Measurements from ENCODE around the gene MGMT. TPM values are rescaled to one million over a fixed set of nuclear protein-coding genes. Genes with fewer than 3 reads are reported as not detected.

The MGMT gene
- total and polyA plus RNA-seq, 9 of the 15 experiments (the other 6 are each of a cell fraction or from before 2014, with no cell fraction given), result 0.03 to 0.29 (median 0.11) TPM; not detected in 4

DNA sequence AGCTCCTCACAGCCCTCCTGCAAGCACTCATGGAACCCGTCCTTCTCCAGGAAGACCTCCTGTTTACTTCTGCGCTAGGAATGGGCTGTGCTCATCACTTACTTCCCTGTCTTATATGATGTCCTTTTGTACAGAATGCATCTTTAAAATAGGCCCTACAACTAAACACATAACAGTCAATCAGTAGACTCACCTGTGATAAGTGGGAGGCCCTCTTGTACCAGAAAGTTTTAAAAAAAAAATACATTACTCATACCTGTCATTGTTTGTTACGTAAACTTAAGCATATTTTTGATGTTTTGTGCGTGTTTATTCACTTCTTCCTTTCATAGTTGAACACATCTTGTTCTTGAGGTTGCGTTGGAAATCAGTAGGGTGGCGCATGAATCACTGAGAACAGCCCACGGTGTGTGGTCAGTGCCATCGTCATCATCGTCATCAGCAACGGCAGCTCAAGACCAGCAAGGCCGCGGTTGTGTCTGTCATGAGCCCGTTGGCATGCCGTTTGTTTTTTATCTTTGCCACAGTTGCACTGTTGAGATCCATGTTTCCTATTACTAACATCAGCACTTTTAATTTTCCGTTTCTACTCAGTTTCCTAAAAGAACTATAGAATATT lies 232.8 kb downstream of the MGMT start:
- Histone ChIP-seq H4K20me1 (replicated peaks; ENCODE audit: control insufficient read depth, insufficient read depth, low read length) (no peaks in the 10 kb centered on the region), H3K27me3 (ENCODE audit: control insufficient read depth in 2 of 2, insufficient read depth in 2 of 2, low read length in 2 of 2) (peaks cover 0 to 29% of the 10 kb centered on the region in 2 experiments; a peak in 3 of 5 replicates), H2AFZ (ENCODE audit: low read depth, low read length) (no peak overlapping the region), H3K36me3 (ENCODE audit: control insufficient read depth, insufficient read depth, low read length) (no peaks in the 10 kb centered on the region), H3K27ac (ENCODE audit: extremely low read depth, low read depth, low read length) (no peak overlapping the region), H3K9me1 (ENCODE audit: control insufficient read depth, insufficient read depth, low read length) (no peaks in the 10 kb centered on the region), H3K9ac (ENCODE audit: insufficient read depth in 1 of 2, low read depth in 2 of 2, low read length in 2 of 2) (no peak overlapping the region), H3K4me1 (replicated peaks in 1 of 2; ENCODE audit: control insufficient read depth in 2 of 2, insufficient read depth in 2 of 2, low read length in 2 of 2) (no peaks in the 10 kb centered on the region), H3K4me2 (ENCODE audit: insufficient read depth, low read length) (no peak overlapping the region), H3K4me3 (no peak overlapping the region), H3K9me3 (replicated peaks; ENCODE audit: control insufficient read depth, insufficient read depth, low read depth, low read length) (no peaks in the 10 kb centered on the region), H3K79me2 (ENCODE audit: control insufficient read depth, insufficient read depth, low read length) (no peaks in the 10 kb centered on the region)
- TF ChIP-seq HDAC8 (tag; IDR thresholded peaks at IDR 0.05), result no peak
- in situ Hi-C loops (cut with MboI) (no loop called here), intact Hi-C loops (cut with micrococcal nuclease) (no loop called here)
- ChIA-PET POLR2A (no interaction called here), CTCF (ENCODE audit: low intra/inter-chr PET ratio) (no interaction called here)
- BruUV-seq (replicated peaks), result no TSS peak
- 1% methylated on average over 14 of the region's 15 CpGs for WGBS (ENCODE audit: insufficient coverage, low coverage, missing lambda C conversion rate)
- DNase-seq (ENCODE audit: extremely low read depth in 1 of 4, low spot score in 3 of 4), result no peak
- no peak for ATAC-seq
- no peak for FAIRE-seq

DNA sequence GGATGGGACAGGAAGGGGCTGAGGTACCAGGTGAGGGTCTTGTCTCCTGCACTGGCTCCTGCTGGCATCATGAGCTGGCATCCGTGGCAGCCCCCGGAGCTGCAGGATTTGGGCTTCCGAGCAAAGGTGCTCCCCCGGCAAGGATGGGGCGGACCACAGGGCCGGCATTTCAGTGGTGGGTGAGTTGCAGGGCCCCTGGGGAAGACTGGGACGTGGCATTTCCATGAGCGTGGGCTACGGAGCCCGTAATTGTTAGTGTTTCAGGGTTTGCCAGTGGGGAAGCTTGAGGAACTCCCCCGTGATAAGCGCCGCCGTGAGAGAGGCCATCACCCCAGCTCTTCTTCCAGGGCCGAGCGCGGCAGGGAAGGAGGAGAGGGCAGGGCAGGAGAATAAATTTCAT lies 235.6 kb downstream of the MGMT start:
- DNase-seq (ENCODE audit: extremely low read depth in 1 of 4, low spot score in 3 of 4) (no peak), ATAC-seq (no peak), FAIRE-seq (no peak)
- Histone ChIP-seq H4K20me1 (replicated peaks; ENCODE audit: control insufficient read depth, insufficient read depth, low read length) (no peaks in the 10 kb centered on the region), H3K4me2 (ENCODE audit: insufficient read depth, low read length) (no peak overlapping the region), H3K27me3 (ENCODE audit: control insufficient read depth in 2 of 2, insufficient read depth in 2 of 2, low read length in 2 of 2) (peaks cover 3 to 52% of the 10 kb centered on the region in 2 experiments; a peak in 3 of 5 replicates), H3K9me1 (ENCODE audit: control insufficient read depth, insufficient read depth, low read length) (no peaks in the 10 kb centered on the region), H3K9me3 (replicated peaks; ENCODE audit: control insufficient read depth, insufficient read depth, low read depth, low read length) (no peaks in the 10 kb centered on the region), H3K27ac (ENCODE audit: extremely low read depth, low read depth, low read length) (no peak overlapping the region), H2AFZ (ENCODE audit: low read depth, low read length) (no peak overlapping the region), H3K4me3 (no peak overlapping the region), H3K9ac (ENCODE audit: insufficient read depth in 1 of 2, low read depth in 2 of 2, low read length in 2 of 2) (no peak overlapping the region), H3K36me3 (ENCODE audit: control insufficient read depth, insufficient read depth, low read length) (no peaks in the 10 kb centered on the region), H3K79me2 (ENCODE audit: control insufficient read depth, insufficient read depth, low read length) (no peaks in the 10 kb centered on the region), H3K4me1 (replicated peaks in 1 of 2; ENCODE audit: control insufficient read depth in 2 of 2, insufficient read depth in 2 of 2, low read length in 2 of 2) (no peaks in the 10 kb centered on the region)
- ChIA-PET POLR2A (no interaction called here), CTCF (ENCODE audit: low intra/inter-chr PET ratio) (no interaction called here)
- intact Hi-C loops (cut with micrococcal nuclease) (no loop called here), in situ Hi-C loops (cut with MboI) (no loop called here)
- no TSS peak for BruUV-seq (replicated peaks)
- WGBS (ENCODE audit: insufficient coverage, low coverage, missing lambda C conversion rate), result under 1% methylated on average over 17 of the region's 17 CpGs
- no peak for TF ChIP-seq FOXK1 (CRISPR knock-in tag; IDR thresholded peaks at IDR 0.05; ENCODE audit: borderline replicate concordance)
- no peak for TF ChIP-seq SNRNP70 (optimal IDR thresholded peaks at IDR 0.05; ENCODE audit: low read depth, low read length)
- TF ChIP-seq, protein P1, sequence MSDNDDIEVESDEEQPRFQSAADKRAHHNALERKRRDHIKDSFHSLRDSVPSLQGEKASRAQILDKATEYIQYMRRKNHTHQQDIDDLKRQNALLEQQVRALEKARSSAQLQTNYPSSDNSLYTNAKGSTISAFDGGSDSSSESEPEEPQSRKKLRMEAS (CRISPR knock-in tag; IDR thresholded peaks at IDR 0.05), result no peak

All from K562 (cell line).